Panc1 (cell line): ENCODE measurements around the gene FAM163B.

Experiments
- POLR2AphosphoS5 ChIP-seq: IDR thresholded peaks from 2 replicates; pipeline ENCODE4 v1.6.1; 2012; ENCODE audit warnings: mild to moderate bottlenecking, low read depth, low read length, moderate library complexity
- TF ChIP-seq, protein P1 (sequence below): fragments of 450-650 bp; IDR thresholded peaks from 2 replicates; pipeline ENCODE4 v1.5.1; 2017; ENCODE audit warnings: mild to moderate bottlenecking

DNA sequence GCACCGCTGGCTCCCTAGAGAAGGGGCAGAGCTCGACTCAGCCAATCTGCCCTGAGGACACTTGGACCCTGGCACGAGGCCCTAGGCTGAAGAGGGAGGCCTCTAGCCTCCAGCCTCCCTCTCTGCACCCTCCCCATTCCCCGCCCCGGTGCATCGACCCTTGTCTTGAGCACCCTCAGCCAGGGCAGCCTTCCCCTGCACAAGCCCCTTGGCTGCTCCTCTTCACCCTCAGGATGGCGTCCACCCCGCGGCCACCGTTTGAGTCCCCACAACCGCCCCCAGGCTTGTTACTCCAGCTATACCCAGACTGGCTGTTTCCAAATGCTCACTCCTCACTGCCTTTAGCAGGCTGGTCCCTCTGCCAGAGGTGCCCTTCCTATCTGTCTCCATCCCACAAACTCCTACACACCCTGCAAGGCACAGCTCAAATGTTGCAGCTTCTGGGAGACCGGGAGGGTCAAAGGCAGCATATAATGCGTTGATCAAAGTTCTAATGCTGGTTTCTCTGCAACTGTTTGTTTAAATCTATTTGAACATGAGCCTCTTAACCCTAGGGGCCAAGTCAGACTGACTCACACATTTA lies 6.5 kb upstream of the FAM163B start:
- no peak for TF ChIP-seq POLR2AphosphoS5
- TF ChIP-seq, protein P1, sequence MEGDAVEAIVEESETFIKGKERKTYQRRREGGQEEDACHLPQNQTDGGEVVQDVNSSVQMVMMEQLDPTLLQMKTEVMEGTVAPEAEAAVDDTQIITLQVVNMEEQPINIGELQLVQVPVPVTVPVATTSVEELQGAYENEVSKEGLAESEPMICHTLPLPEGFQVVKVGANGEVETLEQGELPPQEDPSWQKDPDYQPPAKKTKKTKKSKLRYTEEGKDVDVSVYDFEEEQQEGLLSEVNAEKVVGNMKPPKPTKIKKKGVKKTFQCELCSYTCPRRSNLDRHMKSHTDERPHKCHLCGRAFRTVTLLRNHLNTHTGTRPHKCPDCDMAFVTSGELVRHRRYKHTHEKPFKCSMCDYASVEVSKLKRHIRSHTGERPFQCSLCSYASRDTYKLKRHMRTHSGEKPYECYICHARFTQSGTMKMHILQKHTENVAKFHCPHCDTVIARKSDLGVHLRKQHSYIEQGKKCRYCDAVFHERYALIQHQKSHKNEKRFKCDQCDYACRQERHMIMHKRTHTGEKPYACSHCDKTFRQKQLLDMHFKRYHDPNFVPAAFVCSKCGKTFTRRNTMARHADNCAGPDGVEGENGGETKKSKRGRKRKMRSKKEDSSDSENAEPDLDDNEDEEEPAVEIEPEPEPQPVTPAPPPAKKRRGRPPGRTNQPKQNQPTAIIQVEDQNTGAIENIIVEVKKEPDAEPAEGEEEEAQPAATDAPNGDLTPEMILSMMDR = no peak
